Fibroblast of skin of left biceps (primary cell): ENCODE results near the gene PACRG.

Source experiments
- DNase-seq, 2 experiments: peaks; one replicate each; pipeline ENCODE4 v3.0.0-alpha.2; 2013; ENCODE audit warnings: low read depth in 2 of 2

Gene PACRG

GRCh38 chr6:163176097-163176496, 448.3 kb downstream of the PACRG start:
- DNase-seq, result no peak

DNA sequence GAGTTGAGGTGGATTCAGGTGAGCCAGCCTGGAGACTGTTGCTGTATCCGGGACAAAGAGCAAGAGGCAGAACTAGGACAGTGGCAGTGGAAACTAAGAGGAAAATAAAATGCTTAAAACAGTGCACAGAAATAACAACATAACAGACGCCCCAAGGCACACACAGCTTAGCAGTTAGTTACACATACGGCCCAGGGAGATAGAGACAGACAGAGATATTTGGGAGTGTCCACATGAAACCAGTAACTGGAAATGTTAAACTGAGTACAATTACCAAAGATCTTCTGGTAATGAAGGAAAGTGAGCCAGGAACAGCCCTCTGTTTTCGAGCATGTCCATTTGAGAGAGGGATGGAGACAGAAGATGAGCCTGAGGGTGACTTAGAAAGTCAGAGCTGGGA, 449.2 kb downstream of the PACRG start:
- DNase-seq, result no peak

DNA sequence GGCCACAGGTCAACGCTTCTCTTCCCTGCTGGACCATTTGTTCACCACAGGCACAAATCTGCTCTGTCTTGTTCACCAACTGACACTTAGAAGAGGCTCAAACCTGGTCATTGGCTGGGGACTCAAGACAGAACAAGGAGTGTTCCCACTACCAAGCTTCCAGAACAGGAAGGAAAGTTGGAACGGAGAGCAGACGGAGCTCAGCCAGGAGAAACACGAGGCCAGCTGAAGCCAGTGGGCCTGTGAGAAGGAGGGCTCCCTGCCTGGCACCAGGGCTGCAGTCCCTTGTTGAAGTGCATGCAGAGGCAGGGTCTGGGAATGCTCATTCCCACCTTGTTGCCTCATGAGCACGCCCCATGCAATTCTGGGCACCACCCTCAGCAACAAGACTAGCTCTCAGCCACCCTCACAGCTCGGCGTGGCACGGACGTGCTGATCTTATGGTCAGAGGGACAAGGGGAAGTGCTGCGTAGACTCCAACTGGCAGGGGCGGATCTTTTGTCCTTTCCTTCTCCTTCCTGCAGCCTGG, 450.2 kb downstream of the PACRG start:
- DNase-seq, result no peak

DNA sequence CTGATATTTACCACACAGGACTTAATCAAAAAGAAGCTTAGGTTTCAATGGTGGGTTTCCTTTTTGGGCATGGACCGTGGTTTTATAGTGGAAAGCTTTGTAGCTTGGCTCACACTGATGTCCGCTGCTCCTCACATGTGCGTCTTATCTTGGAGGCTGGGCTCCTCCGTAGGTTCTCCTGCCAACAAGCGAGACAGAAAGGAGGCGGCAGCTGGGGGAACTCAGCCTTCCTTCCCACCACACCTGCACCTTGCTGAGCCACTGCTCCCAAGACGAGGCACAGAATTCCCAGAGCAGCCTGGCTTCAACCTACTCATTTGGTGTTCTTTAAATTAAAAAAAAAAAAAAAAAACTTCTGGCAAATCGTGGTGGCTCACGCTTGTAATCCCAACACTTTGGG, 451.3 kb downstream of the PACRG start:
- DNase-seq, result no peak

- DNase-seq, result no peak
Observed at GRCh38 chr6:163179721-163180120, 451.9 kb downstream of the PACRG start.

GRCh38 chr6:163180874-163181541, 453.2 kb downstream of the PACRG start:
- DNase-seq, result peak; percentile 10 to 13

- DNase-seq, result no peak
Observed at GRCh38 chr6:163181666-163182180, 453.9 kb downstream of the PACRG start.

DNA sequence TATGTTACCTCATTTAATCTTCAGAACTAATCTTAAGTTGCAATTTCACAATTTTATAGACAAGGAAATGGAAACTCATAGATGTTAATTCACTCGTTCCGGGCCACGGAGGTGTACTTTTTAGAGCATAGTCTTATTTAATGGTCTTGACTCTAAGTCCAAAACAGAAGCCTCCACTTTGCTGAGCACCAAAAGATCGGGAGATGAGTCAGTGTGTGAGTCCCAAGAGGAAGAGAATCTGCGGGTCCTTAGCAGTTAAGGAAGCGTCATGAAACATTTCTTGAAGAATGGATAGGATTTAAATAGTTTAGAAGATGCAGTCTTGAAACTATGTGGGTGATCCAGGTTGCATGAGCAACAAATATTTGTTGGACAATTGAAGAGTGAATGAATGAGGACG, 454.9 kb downstream of the PACRG start:
- DNase-seq, result no peak

DNA sequence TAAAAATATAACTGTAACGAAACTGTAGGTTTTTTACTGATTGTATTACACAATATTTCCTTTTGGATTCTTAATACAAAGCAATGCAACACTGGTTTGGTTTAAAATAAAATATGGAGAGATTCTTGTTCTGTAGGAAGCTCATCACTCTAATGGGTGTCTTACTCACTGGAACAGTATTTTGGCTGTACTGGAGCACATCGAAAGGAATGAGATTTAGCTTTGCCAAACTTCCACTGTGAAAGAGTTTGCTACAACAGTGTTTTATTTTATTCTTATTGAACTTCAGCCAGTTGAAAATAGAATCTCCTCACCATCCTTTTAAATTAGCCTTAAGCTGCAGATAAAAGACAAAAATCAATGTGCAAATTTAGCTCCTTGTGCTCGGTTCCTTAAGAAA, 456.0 kb downstream of the PACRG start:
- DNase-seq, result peak; percentile 10 to 15

GRCh38 chr6:163185744-163186143, 458.0 kb downstream of the PACRG start:
- DNase-seq, result no peak

DNA sequence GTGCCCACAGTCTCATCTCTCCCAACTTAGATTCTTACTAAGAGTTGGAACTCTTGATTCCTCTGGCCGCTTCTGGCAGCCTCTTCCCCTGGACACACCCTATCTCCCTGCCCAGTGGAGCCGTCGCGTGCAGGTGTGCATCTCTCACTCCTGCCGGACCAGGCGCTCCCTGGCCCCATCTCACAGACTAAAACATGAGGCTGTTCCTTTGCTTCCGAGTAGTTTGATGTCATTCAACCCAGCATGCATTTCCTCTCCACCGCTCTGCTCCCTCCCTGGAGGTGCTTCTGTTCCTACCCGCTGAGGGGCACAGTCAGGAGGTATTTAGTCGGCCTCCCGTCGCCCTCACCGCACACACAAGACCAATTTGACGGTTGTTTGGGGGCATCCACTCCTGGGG, 458.8 kb downstream of the PACRG start:
- DNase-seq, result no peak

DNA sequence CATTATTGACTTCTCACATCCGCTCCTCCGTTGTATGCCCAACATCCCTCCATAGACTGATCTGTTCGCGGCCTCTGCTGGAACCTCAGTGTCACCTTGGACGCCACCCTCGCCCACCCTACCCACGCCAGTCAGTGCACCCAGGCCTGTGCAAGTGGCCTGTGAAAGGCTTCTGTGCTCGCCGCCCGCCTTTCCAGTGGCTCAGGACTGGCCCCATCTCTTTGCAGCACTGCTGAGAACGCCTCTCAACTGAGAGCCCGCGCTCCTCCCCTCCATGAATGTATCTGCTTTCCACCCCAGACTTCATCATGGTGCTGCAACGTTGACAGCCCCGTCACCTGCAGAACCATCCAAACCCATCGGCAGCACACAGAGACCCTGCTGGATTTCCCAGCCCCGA, 459.4 kb downstream of the PACRG start:
- DNase-seq, result no peak

DNA sequence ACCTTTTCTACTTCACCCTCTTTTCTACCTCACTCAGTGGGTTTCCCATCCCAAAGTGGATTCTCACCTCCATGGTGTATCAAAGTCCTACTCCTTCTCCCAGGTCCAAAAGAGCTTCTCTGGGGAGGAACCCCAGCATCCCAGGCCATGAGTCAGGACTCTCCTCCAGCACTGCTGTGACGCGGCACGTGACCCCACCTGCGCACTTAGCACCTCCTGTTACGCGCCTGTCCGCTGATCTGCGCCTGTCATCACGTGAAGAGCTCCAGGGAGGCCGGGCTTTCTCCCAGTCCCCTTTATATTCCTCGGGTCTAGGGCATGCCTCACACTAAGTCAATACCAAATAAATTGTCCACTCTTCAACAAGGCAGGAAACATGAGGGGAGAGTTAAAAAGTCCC, 459.8 kb downstream of the PACRG start:
- no peak for DNase-seq

GRCh38 chr6:163188746-163189145, 461.0 kb downstream of the PACRG start:
- DNase-seq, result no peak

- DNase-seq, result no peak
Observed at GRCh38 chr6:163189609-163190008, 461.8 kb downstream of the PACRG start.

DNA sequence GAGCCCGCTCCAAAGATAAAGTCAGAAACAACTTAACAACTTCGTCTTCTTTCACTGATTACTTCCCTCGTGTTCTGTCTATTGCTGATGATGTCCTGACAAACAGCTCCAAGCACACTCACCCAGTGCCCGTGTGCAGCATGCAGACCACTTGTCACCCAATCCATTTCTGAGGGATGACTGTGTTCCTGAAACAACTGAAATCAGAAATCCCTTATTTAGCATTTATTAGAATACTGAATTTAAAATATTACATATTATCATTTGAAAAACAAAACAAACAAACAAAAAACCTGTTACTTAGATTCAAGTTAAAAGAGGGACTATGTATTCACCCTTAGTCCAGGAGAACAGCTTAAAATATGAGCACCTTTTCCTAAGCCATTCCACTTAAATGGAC, 463.0 kb downstream of the PACRG start:
- DNase-seq, result no peak

- no peak for DNase-seq
Observed at GRCh38 chr6:163191704-163192537, 464.1 kb downstream of the PACRG start.

- DNase-seq, result no peak
Observed at GRCh38 chr6:163192591-163192990, 464.8 kb downstream of the PACRG start.

DNA sequence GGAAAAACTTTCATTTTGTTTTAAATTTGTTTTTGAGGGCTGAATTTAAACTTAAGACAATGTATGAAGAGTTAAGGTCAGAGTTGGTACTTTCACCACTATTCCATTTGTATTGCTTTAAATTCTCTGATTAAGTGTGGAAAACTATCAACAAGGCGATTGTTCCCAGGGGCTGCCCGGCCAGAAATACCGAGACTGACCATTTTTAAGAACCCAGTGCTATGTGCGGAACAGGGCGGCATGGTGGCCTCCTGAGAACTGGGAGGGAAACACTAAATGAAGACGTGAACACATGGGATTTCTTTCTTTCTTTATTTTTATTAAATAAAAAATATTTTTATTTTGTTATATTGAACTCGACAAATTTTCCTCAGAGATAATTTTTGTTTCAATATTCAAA, 465.6 kb downstream of the PACRG start:
- no peak for DNase-seq

DNA sequence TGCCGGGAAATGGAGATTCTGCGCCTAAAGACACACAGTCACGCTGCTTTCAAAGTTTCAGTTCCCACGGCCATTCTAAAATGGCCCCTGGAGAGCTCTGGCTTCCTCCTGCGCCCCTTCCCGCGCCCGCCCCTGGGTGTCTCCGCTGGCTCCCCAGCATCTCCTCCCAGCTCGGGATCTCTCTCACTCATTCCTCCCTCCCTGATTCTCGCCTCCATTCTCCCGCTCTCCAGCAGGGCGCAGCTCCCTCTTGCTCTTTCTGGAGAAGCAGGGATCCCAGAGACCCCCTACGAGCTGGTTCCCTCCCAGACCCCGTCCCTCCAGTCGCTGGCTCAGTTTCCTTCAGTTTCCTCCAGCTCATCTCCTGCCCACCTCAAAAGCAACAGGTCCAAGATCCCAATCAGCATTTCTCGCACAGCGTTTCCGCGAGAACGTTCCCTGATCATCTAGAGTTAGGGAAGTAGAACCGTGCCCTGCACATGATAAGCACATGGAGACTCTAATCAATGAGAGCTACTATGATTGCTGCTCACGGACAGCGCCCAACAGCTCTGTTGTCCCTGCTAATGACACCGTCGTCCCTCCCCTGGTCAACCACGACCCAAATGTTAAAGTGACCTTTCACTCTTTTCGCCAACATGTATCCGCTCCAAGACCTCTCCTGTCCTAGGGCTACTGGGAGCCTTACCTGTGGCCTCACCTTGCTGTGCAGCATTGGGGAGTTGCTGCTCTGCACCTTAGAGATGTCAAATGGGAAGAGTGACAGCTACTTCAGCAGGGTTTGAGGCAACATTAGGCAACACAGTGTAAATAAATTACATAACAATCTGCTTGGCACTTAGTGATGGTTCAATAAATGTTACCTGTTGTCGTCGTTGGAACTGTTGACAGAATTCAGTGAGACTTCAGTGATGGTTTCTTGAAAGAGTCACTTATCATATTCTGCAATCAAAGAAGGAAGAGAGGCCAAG, 468.2 kb downstream of the PACRG start:
- no peak for DNase-seq

DNA sequence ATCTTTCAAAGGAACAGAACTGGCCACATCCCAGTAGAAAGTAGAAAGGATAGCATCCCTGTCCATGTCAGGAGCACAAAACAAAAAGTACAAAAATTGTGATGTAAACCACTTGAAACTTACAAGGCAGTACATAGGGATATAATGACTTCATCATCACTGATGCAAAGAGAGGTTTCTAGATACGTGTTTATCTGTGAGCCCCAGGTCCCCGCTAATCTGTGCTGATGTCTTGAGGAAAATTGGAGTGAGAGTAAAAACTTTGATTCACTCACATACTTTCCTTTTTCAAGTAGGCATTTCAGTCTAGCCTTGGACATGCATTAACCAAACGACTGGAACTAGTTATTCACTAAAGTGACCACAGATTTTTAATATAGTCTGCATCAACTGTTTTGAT, 470.1 kb downstream of the PACRG start:
- no peak for DNase-seq

- no peak for DNase-seq
Observed at GRCh38 chr6:163198396-163198795, 470.6 kb downstream of the PACRG start.
